Liver (tissue), 3 donors: ENCODE data around the gene LMF1.

Experiments
- CTCF ChIP-seq: fragments of 150-350 bp; IDR thresholded peaks from 2 replicates; pipeline ENCODE4 v1.5.1; 2017; ENCODE audit warnings: improper control_type of control experiment, low read depth, low read length; ENCODE audit not compliant: missing input control
- GABPA ChIP-seq, 2 donors: IDR thresholded peaks in 1 of 2; conservative IDR thresholded peaks in 1 of 2; 2 replicates each; pipeline ENCODE4 v1.6.1; 2016; ENCODE audit warnings: antibody characterized with exemption in 2 of 2, mild to moderate bottlenecking in 1 of 2, moderate library complexity in 1 of 2
- HNF4A ChIP-seq, 2 donors: conservative IDR thresholded peaks; 2 replicates each; pipeline ENCODE4 v1.6.1; 2016; ENCODE audit warnings: antibody characterized with exemption in 2 of 2, mild to moderate bottlenecking in 2 of 2
- RAD21 ChIP-seq, 2 donors: IDR thresholded peaks; 2 replicates each; pipeline ENCODE4 v1.6.1; 2016; ENCODE audit warnings: antibody characterized with exemption in 2 of 2, mild to moderate bottlenecking in 2 of 2
- RXRA ChIP-seq, 2 donors: IDR thresholded peaks; 2 replicates each; pipeline ENCODE4 v1.6.1; 2017 to 2018; ENCODE audit warnings: antibody characterized with exemption in 2 of 2, mild to moderate bottlenecking in 1 of 2
- YY1 ChIP-seq: IDR thresholded peaks from 2 replicates; pipeline ENCODE4 v1.6.1; 2016; ENCODE audit warnings: antibody characterized with exemption, mild to moderate bottlenecking
- TF ChIP-seq, protein P1 (sequence below): IDR thresholded peaks from 2 replicates; pipeline ENCODE4 v1.6.1; 2016; ENCODE audit warnings: antibody characterized with exemption
- donor health status: healthy.
- donor health status: healthy.

DNA sequence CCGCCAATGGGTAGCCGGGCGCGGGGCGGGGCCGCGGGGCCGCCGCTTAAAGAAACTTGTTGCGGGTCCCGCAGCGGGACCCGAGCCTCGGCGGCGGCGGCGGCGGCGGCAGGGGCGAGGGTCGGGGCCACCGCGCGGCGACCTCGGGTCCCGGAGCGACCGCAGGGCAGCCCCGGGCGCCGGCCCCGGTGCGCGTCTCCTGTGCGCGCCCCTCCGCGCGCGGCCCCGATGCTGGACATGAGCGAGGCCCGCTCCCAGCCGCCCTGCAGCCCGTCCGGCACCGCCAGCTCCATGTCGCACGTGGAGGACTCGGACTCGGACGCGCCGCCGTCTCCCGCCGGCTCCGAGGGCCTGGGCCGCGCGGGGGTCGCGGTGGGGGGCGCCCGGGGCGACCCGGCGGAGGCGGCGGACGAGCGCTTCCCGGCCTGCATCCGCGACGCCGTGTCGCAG lies 10.9 kb upstream of the LMF1 start, which contains the start of gene SOX8:
- no peak for TF ChIP-seq CTCF
- TF ChIP-seq RXRA (IDR thresholded peaks at IDR 0.05), result no peak
- no peak for TF ChIP-seq GABPA (IDR thresholded peaks at IDR 0.05 in 1 of 2, conservative IDR thresholded peaks at IDR 0.05 in 1 of 2)
- TF ChIP-seq, protein P1, sequence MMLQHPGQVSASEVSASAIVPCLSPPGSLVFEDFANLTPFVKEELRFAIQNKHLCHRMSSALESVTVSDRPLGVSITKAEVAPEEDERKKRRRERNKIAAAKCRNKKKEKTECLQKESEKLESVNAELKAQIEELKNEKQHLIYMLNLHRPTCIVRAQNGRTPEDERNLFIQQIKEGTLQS, result no peak
- TF ChIP-seq HNF4A (conservative IDR thresholded peaks at IDR 0.05), result no peak
- no peak for TF ChIP-seq YY1
- TF ChIP-seq RAD21 (IDR thresholded peaks at IDR 0.05), result no peak
